Activated gamma-delta T cell treated with anti-CD3 and anti-CD28 coated beads, Interleukin-2, amount 50 U/mL, for 16 hours (primary cell): ENCODE results near the gene VPS25.
A peak's percentile ranks its signal among the peaks of the same experiment; 100 is the strongest.
"Not testable (repeated sequence)": the region's sequence is repeated elsewhere in the genome, so short reads cannot be mapped to it uniquely, and the experiment has no call there.

ENCODE experiments used
- DNase-seq: peaks from one replicate; pipeline ENCODE4 v3.0.0-alpha.2; 2020; ENCODE audit warnings: low read depth

Gene VPS25

GRCh38 chr17:42773290-42774035 lies at the start of gene VPS25:
VPS25 (plus strand) TSS chr17:42773449; CDS start chr17:42773476, 27 bp downstream.
- DNase-seq = peak; percentile 58

GRCh38 chr17:42723636-42724035 lies 49.6 kb upstream of the VPS25 start:
- no peak for DNase-seq

DNA sequence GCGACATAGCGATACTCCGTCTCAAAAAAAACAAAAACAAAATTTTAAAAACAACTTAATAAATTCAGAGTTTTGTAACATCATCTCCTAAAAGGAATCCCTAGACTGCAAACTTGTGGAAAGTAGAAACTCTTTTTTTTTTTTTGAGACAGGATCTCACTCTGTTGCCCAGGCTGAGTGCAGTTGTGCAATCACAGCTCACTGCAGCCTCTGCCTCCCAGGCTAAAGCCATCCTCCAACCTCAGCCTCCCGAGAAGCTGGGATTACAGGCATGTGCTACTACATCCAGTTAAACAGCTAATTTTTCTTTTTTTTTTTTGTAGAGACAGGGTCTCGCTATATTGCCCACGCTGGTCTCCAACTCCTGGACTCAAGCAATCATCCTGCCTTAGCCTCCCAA lies 48.1 kb upstream of the VPS25 start:
- no peak for DNase-seq

DNA sequence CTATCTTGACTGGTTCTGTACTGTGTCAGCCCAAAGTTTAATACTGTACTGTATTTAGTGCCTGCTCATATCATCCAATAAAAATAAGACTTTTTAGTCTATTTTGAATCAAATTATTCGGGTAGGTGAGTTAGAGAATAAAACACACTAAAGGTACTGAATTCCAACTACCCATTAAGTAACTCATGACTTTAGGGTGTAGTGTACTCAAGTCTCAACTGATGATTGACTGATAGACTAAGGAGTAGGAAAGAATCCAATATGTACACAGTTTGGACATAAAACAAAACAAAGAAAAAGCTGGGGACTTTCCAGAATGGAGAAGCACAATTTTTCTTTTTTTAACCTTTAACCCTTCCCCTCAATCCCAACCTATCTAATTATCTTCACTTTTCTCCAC lies 32.5 kb upstream of the VPS25 start:
- DNase-seq = no peak

- not testable (repeated sequence) for DNase-seq
Measured at GRCh38 chr17:42742916-42743315, 30.3 kb upstream of the VPS25 start.

- DNase-seq = no peak
Measured at GRCh38 chr17:42743595-42744282, 29.5 kb upstream of the VPS25 start.

GRCh38 chr17:42744283-42744805 lies 28.9 kb upstream of the VPS25 start:
- DNase-seq = peak; percentile 51

- DNase-seq = peak; percentile 85
Measured at GRCh38 chr17:42744806-42745617, 28.2 kb upstream of the VPS25 start, which contains the start of gene EZH1. EZH1 (minus strand) TSS chr17:42745040; CDS start chr17:42728941, 16,099 bp downstream.

DNA sequence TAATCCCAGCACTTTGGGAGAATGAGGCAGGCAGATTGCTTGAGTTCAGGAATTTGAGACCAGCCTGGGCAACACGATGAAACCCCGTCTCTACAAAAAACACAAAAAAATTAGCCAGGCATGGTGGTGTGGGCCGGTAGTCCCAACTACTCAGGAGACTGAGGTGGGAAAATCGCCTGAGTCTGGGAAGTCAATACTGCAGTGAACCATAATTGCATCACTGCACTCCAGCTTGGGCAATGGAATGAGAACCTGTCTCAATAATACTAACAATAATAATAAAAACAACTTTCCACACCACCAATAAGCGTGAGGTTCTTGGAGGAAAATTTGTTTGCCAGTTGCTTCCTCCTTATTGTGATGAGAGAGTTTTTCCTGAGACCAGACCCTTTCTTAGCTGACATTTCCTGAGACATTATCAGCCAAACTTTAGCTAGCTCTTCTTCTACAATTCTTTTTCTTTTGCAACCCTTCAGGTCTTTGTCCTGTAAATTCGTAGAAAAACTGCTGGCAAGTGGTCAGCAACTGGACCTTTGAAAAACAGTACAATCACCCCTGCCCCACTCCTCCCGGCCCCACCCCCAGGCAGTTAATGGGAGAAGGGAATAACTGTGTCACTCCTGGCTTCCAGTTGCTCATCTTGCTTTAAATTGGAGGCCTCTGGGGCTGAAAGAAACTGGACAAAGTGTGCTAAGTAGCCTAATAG lies 24.9 kb upstream of the VPS25 start:
- no peak for DNase-seq

- DNase-seq = no peak
Measured at GRCh38 chr17:42748908-42749798, 24.1 kb upstream of the VPS25 start.

GRCh38 chr17:42750739-42751344 lies 22.4 kb upstream of the VPS25 start:
- no peak for DNase-seq

DNA sequence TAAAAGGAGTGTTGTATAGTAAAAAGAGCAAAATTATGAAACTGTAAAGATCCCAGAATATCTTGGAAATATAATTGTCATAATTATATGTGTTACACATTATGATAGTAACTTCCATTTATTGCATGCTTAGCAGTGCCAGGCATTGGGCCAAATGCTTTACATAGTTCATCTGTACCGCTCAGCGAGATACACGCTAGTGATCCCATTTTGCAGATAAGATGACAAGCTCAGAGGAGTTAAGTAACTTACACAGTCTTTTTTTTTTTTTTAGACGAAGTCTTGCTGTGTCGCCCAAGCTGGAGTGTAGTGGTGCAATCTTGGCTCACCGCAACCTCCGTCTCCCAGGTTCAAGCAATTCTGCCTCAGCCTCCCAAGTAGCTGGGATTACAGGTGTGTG lies 21.6 kb upstream of the VPS25 start:
- DNase-seq = no peak

DNA sequence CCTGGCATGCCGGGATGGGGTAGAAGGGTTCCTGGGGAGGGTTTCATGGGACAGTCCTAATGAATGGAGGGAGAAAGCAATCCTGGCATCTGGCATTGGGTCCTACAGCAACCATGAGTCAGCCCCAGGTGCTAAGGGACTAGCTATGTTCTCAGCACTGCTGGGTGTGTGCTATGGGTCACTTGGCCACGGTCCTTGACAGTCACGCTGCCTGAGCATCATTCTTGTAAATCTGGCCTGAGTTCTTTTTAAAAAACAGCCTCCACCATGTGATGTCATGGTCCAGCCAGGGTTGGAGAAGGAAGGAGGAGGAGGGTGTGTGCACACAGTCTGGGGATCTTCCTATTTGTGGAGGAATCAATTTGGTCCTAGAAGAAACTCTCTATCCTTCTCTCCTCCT lies 18.5 kb upstream of the VPS25 start:
- no peak for DNase-seq

GRCh38 chr17:42759982-42760651 lies 13.1 kb upstream of the VPS25 start:
- no peak for DNase-seq

DNA sequence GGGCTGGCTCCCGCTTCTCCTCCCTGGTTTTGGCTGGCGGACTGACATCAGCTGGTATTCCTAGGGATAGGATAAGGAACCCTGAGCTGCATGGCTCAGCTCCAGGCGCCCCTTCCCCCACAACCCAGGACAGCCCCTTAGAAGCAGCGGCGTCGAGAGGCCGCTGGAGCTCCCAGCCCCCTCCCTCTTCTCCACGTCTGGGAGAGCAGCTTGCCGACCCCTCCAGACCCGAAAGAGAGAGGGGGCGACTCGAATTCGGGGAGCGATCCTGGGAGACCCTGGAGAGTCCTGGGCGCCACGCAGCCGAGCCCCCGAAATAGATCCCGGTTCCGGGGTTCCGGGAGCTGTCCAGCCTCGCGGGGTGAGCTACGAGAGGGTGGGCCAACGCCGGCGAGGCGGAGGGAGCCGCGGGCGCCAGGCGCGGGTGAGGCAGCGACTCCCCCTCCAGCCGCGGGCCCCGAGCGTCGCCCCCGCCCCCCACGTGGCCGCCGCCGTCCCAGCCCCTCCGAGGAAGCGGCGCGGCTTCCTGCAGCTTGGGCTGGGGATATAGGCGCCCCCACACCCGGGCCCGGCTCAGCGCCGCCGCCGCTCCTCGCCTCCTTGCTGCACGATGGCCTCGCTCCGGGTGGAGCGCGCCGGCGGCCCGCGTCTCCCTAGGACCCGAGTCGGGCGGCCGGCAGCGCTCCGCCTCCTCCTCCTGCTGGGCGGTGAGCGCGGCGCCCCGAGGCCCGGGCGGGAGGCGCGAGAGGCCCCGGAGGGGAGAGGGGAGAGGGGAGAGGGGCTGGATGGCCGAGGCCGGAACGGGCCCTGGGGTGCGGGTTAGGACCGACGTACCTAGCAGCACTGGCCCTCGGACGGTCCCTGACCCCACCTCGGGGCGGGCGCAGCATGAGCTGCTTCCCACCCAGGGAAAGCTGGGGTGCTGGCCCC lies 12.3 kb upstream of the VPS25 start, which contains the start of gene RAMP2:
Gene RAMP2, plus strand, starts transcription at position 576 of the 930 bp plus-strand sequence. Its CDS starts 35 bp downstream, at position 611.
- DNase-seq = no peak

DNA sequence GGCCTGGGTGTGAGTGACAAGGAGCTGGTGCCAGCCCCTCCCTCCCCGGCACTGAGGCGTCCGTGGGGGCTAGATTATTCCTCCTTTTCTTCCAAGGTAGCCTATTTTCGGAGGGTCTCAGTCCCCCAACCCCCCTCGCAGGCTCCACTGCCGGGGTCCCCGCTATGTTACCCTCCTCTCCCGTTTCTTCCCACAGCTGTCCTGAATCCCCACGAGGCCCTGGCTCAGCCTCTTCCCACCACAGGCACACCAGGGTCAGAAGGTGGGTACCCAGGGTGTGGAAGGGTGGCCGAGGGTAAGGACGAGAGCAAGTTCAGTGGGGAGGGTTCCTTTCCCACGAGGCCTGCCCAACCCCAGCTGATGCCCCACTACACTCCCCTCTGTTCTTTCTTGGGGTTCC lies 11.6 kb upstream of the VPS25 start:
- DNase-seq = no peak

GRCh38 chr17:42766124-42766523 lies 7.1 kb upstream of the VPS25 start:
- DNase-seq = no peak

DNA sequence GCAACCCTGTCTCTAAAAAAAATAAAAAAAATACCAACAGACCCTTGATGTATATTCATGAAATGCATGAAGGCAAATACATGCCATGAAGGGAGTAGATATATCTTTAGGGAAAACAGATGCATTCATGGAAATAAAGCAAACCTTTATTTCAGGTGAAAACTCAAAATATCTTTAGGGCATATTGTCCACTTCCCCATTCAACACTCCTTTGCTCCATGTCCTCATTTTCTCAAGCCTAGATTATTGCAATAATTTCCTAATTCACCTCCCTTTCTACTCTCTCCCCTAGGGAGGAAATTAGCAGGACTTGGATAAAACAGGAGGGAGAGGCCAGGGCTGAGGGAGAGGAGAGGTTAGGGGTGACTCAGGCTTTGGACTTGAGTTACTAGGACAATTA lies 5.7 kb upstream of the VPS25 start:
- DNase-seq = no peak
